GM23338 (cell line): ENCODE data around the gene ERBB4. TPM values are rescaled to one million over a fixed set of nuclear protein-coding genes. Genes with fewer than 3 reads are reported as not detected.

Source experiments
- ATAC-seq: fragments of 200-7000 bp; cut with Tn5 transposase; 3 replicates; pipeline ENCODE4 v1.9.1; 2020
- DNase-seq: peaks from one replicate; pipeline ENCODE4 v3.0.0-alpha.2; 2015; ENCODE audit warnings: low spot score
- H2AFZ ChIP-seq: fragments of 200-600 bp; sonication (generic); 2 replicates; pipeline ENCODE4 v1.8.0; 2016; ENCODE audit warnings: antibody characterized with exemption, mild to moderate bottlenecking, moderate library complexity
- H3F3A ChIP-seq: fragments of 200-600 bp; sonication (generic); replicated peaks from 2 replicates; pipeline ENCODE4 v1.8.0; 2017; ENCODE audit warnings: antibody characterized with exemption, mixed run types, low read depth
- H3K27ac ChIP-seq: fragments of 200-600 bp; sonication (generic); 2 replicates; pipeline ENCODE4 v1.6.1; 2016; ENCODE audit warnings: low read depth
- H3K27me3 ChIP-seq: fragments of 200-600 bp; sonication (generic); 2 replicates; pipeline ENCODE4 v1.8.0; 2016; ENCODE audit warnings: mild to moderate bottlenecking, mixed run types, moderate library complexity; ENCODE audit not compliant: insufficient read depth
- H3K36me3 ChIP-seq: fragments of 200-600 bp; sonication (generic); 2 replicates; pipeline ENCODE4 v1.8.0; 2016; ENCODE audit warnings: mild to moderate bottlenecking; ENCODE audit not compliant: insufficient read depth
- H3K4me1 ChIP-seq: fragments of 200-600 bp; sonication (generic); 2 replicates; pipeline ENCODE4 v1.8.0; 2016; ENCODE audit warnings: mild to moderate bottlenecking, moderate library complexity; ENCODE audit not compliant: insufficient read depth
- H3K4me2 ChIP-seq: fragments of 200-600 bp; sonication (generic); 2 replicates; pipeline ENCODE4 v1.7.1; 2017; ENCODE audit warnings: mixed run types
- H3K4me3 ChIP-seq: fragments of 200-600 bp; sonication (generic); 2 replicates; pipeline ENCODE4 v1.6.1; 2016; ENCODE audit warnings: mixed run types
- H3K79me2 ChIP-seq: fragments of 200-600 bp; sonication (generic); replicated peaks from 2 replicates; pipeline ENCODE4 v1.8.0; 2017; ENCODE audit warnings: mild to moderate bottlenecking; ENCODE audit not compliant: insufficient read depth
- H3K9me2 ChIP-seq: fragments of 200-600 bp; sonication (generic); 2 replicates; pipeline ENCODE4 v1.8.0; 2017; ENCODE audit not compliant: insufficient read depth
- H4K20me1 ChIP-seq: fragments of 200-600 bp; sonication (generic); replicated peaks from 2 replicates; pipeline ENCODE4 v1.8.0; 2017; ENCODE audit warnings: mild to moderate bottlenecking; ENCODE audit not compliant: insufficient read depth
- H3K27ac Mint-ChIP-seq: 2 replicates; pipeline ENCODE4 v1.8.0; 2020; ENCODE audit warnings: inconsistent platforms, mild to moderate bottlenecking, moderate library complexity, mixed read lengths
- H3K27me3 Mint-ChIP-seq: 3 replicates; pipeline ENCODE4 v1.8.0; 2022; ENCODE audit warnings: low read depth, mild to moderate bottlenecking, moderate library complexity, mixed read lengths, inconsistent platforms; ENCODE audit not compliant: insufficient read depth, poor library complexity
- H3K36me3 Mint-ChIP-seq: 3 replicates; pipeline ENCODE4 v1.8.0; 2021; ENCODE audit warnings: low read depth, mild to moderate bottlenecking, inconsistent platforms, moderate library complexity, mixed read lengths
- H3K4me1 Mint-ChIP-seq: 3 replicates; pipeline ENCODE4 v1.8.0; 2020; ENCODE audit warnings: mild to moderate bottlenecking, inconsistent platforms, mixed read lengths
- H3K4me3 Mint-ChIP-seq: 3 replicates; pipeline ENCODE4 v1.8.0; 2021; ENCODE audit warnings: moderate library complexity, mild to moderate bottlenecking, inconsistent platforms, mixed read lengths
- H3K9me3 Mint-ChIP-seq: 3 replicates; pipeline ENCODE4 v1.8.0; 2020; ENCODE audit warnings: moderate library complexity, mild to moderate bottlenecking, inconsistent platforms, mixed read lengths
- EZH2 ChIP-seq: fragments of 200-600 bp; sonication (generic); IDR thresholded peaks from one replicate; pipeline ENCODE4 v1.8.0; 2017; ENCODE audit warnings: antibody characterized with exemption, mild to moderate bottlenecking, low read depth; ENCODE audit not compliant: unreplicated experiment
- EZH2phosphoT487 ChIP-seq: fragments of 200-600 bp; sonication (generic); IDR thresholded peaks from one replicate; pipeline ENCODE4 v1.8.1; 2018; ENCODE audit warnings: antibody characterized with exemption; ENCODE audit not compliant: unreplicated experiment
- JUNB ChIP-seq: IDR thresholded peaks from one replicate; pipeline ENCODE4 v1.6.1; 2016; ENCODE audit warnings: antibody characterized with exemption; ENCODE audit not compliant: unreplicated experiment
- POLR2AphosphoS5 ChIP-seq: IDR thresholded peaks from 2 replicates; pipeline ENCODE4 v1.6.1; 2016; ENCODE audit warnings: antibody characterized with exemption, low read depth
- REST ChIP-seq: IDR thresholded peaks from one replicate; pipeline ENCODE4 v1.6.1; 2018; ENCODE audit warnings: antibody characterized with exemption; ENCODE audit not compliant: unreplicated experiment
- ZNF114 ChIP-seq: fragments of 250-450 bp; sonication (Bioruptor Pico); IDR thresholded peaks from 2 replicates; pipeline ENCODE4 v1.5.0; 2020; ENCODE audit warnings: mild to moderate bottlenecking, moderate library complexity
- ZNF331 ChIP-seq: fragments of 250-450 bp; sonication (Bioruptor Pico); IDR thresholded peaks from 2 replicates; pipeline ENCODE4 v1.5.0; 2020; ENCODE audit warnings: low read depth, mild to moderate bottlenecking, moderate library complexity
- polyA plus RNA-seq: library from polyadenylated mRNA; unstranded; fragments of >200 nt; fragmentation: Nextera tagmentation; extraction: Ambion mirVana; gene quantifications from 2 replicates; pipeline ENCODE4 v1.2.1, GENCODE V29; 2016
- total RNA-seq: library from RNA; depleted of rRNA; stranded (reverse); fragments of >200 nt; shearing (Covaris generic); gene quantifications from 2 replicates; pipeline ENCODE4 v1.2.3, GENCODE V29; 2014
- TF ChIP-seq, protein P1 (sequence below), 2 experiments: fragments of 200-600 bp in 1 of 2; sonication (generic) in 1 of 2; conservative IDR thresholded peaks; 2 replicates each; pipeline versions ENCODE4 v1.5.1 to v1.6.1; 2016 to 2017; ENCODE audit warnings: antibody characterized with exemption in 2 of 2, low read depth in 2 of 2, mild to moderate bottlenecking in 2 of 2, moderate library complexity in 1 of 2

Gene ERBB4
- total and polyA plus RNA-seq, 2 experiments from 2014 or later: 0.73 to 1.1 TPM

DNA sequence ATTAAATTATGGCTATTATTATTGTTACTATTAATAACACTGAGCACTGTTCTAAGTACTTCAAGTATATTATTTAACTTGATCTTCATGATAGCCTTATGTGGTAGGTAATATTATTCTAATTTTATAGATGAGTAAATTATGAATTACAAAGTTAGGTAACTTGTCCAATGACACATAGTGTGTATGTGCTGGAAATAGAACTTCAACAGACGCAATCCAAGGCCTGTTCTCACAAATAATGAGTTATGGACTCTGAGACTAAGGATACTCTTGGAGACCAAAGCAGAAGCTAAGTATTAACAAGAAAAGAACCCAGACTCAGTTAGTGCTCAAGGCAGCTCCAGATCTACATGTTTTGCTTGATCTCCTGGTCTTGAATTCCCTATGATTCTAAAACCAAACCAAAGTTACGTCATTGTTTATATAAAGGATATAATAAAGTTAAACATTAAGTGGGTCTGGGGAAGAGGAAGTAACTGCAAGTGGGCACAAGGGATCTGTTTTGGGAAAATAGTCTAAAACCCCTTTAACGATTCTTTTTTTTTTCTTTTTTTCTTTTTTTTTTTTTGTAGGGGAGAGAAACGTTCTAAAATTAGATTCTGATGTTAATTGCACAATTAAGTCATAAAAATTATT is 211.3 kb downstream of the ERBB4 start:
- ATAC-seq: no peak

DNA sequence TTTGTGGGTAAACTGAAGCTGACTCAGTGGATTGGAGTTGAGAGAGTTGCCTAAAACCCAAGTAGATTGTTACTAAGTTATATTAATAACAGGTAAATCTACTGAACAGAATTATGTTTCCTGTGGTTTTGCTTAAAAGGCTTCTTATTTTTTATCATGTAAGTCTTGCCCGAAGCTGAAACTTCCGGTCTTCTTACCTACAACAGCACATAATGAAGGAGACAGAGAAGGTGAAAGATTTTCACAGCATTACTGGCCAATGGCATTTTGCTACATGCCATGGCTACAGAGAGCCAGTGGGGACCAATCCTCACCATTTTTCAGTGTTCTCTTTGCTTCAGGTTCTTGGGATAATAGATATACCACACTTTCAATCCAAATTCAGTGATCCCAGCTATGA is 220.0 kb downstream of the ERBB4 start:
- no peaks in the 10 kb centered on the region for H3K27me3 ChIP-seq
- no peak overlapping the region for H3K4me3 Mint-ChIP-seq
- no peak overlapping the region for H2AFZ ChIP-seq
- no peak overlapping the region for H3K4me3 ChIP-seq
- H3K27ac ChIP-seq: no peak overlapping the region
- ATAC-seq: no peak
- no peaks in the 10 kb centered on the region for H3K36me3 ChIP-seq
- no peaks in the 10 kb centered on the region for H4K20me1 ChIP-seq
- DNase-seq: no peak
- no peak overlapping the region for H3K27ac Mint-ChIP-seq
- H3K79me2 ChIP-seq: no peaks in the 10 kb centered on the region
- H3K36me3 Mint-ChIP-seq: no peaks in the 10 kb centered on the region
- H3K9me3 Mint-ChIP-seq: no peaks in the 10 kb centered on the region
- no peak for TF ChIP-seq ZNF331 (CRISPR knock-in tag)
- TF ChIP-seq POLR2AphosphoS5: no peak
- TF ChIP-seq, protein P1, sequence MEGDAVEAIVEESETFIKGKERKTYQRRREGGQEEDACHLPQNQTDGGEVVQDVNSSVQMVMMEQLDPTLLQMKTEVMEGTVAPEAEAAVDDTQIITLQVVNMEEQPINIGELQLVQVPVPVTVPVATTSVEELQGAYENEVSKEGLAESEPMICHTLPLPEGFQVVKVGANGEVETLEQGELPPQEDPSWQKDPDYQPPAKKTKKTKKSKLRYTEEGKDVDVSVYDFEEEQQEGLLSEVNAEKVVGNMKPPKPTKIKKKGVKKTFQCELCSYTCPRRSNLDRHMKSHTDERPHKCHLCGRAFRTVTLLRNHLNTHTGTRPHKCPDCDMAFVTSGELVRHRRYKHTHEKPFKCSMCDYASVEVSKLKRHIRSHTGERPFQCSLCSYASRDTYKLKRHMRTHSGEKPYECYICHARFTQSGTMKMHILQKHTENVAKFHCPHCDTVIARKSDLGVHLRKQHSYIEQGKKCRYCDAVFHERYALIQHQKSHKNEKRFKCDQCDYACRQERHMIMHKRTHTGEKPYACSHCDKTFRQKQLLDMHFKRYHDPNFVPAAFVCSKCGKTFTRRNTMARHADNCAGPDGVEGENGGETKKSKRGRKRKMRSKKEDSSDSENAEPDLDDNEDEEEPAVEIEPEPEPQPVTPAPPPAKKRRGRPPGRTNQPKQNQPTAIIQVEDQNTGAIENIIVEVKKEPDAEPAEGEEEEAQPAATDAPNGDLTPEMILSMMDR (conservative IDR thresholded peaks at IDR 0.05; ENCODE audit: low read depth in 2 of 2): no peak
- H3K9me2 ChIP-seq: no peaks in the 10 kb centered on the region
- no peaks in the 10 kb centered on the region for H3K4me1 Mint-ChIP-seq
- H3K4me1 ChIP-seq: no peaks in the 10 kb centered on the region
- H3F3A ChIP-seq: no peaks in the 10 kb centered on the region
- H3K27me3 Mint-ChIP-seq: peaks cover 1% of the 10 kb centered on the region
- H3K4me2 ChIP-seq: no peak overlapping the region

More for the DNA sequence above, 211.3 kb downstream of the ERBB4 start:
- no peaks in the 10 kb centered on the region for H3K4me1 ChIP-seq
- no peaks in the 10 kb centered on the region for H3K79me2 ChIP-seq
- no peaks in the 10 kb centered on the region for H3K36me3 Mint-ChIP-seq
- H3K4me3 Mint-ChIP-seq: no peak overlapping the region
- TF ChIP-seq EZH2phosphoT487: no peak
- peaks cover 3% of the 10 kb centered on the region for H3K27me3 Mint-ChIP-seq
- no peaks in the 10 kb centered on the region for H3K4me1 Mint-ChIP-seq
- no peaks in the 10 kb centered on the region for H3F3A ChIP-seq
- no peak overlapping the region for H3K4me2 ChIP-seq
- H3K36me3 ChIP-seq: no peaks in the 10 kb centered on the region
- H3K27ac ChIP-seq: no peak overlapping the region
- no peak overlapping the region for H3K4me3 ChIP-seq
- H3K9me2 ChIP-seq: no peaks in the 10 kb centered on the region
- DNase-seq: no peak
- H3K27me3 ChIP-seq: no peaks in the 10 kb centered on the region
- no peak overlapping the region for H2AFZ ChIP-seq
- no peak overlapping the region for H3K27ac Mint-ChIP-seq
- H4K20me1 ChIP-seq: no peaks in the 10 kb centered on the region
- no peaks in the 10 kb centered on the region for H3K9me3 Mint-ChIP-seq

DNA sequence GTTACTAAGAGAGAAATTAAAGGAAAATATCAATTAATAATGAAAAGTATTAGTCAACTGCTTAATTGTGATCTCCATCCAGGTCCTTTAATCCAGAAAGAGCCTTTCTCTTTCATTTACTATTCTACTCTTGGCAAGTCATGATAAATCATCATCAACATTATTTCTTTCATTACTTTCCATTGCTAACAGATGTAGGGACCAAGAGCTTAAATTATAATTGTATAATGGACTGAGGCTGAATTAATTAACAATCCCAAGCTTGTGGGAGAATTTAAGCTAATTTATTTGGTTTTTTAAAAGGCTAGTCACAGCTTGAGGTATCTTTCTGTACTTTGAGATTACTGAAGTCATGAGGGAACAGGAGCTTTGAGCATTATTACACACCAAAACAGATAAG is 223.9 kb downstream of the ERBB4 start:
- Mint-ChIP-seq H3K9me3 (no peaks in the 10 kb centered on the region), H3K4me1 (no peaks in the 10 kb centered on the region), H3K27ac (no peak overlapping the region), H3K27me3 (no peaks in the 10 kb centered on the region), H3K36me3 (no peaks in the 10 kb centered on the region), H3K4me3 (no peak overlapping the region)
- ATAC-seq: no peak
- no peak for DNase-seq
- Histone ChIP-seq H3K4me1 (no peaks in the 10 kb centered on the region), H3K79me2 (no peaks in the 10 kb centered on the region), H4K20me1 (no peaks in the 10 kb centered on the region), H2AFZ (no peak overlapping the region), H3K27ac (no peak overlapping the region), H3K4me2 (no peak overlapping the region), H3K9me2 (no peaks in the 10 kb centered on the region), H3K36me3 (no peaks in the 10 kb centered on the region), H3F3A (no peaks in the 10 kb centered on the region), H3K4me3 (no peak overlapping the region), H3K27me3 (no peaks in the 10 kb centered on the region)
- no peak for TF ChIP-seq JUNB
- TF ChIP-seq, protein P1 (conservative IDR thresholded peaks at IDR 0.05; ENCODE audit: low read depth in 2 of 2): no peak
- TF ChIP-seq EZH2: no peak
- TF ChIP-seq EZH2phosphoT487: no peak
- TF ChIP-seq POLR2AphosphoS5: no peak
- no peak for TF ChIP-seq ZNF331 (CRISPR knock-in tag)
- TF ChIP-seq ZNF114: no peak
- no peak for TF ChIP-seq REST
